ENCODE measurements around the gene CHCHD3.

Gene CHCHD3

GRCh38 chr7:132770055-132770454 lies 311.8 kb downstream of the CHCHD3 start:
- Histone ChIP-seq H3K9ac (ENCODE audit: low read length) (no peak overlapping the region), H2AFZ (ENCODE audit: low read depth, low read length) (no peak overlapping the region), H3K79me2 (ENCODE audit: low read length) (no peaks in the 10 kb centered on the region), H3K27me3 (ENCODE audit: low read depth, low read length) (peaks cover 3% of the 10 kb centered on the region; the same call in 1 of the 2 replicates), H3K27ac (ENCODE audit: low read length) (no peak overlapping the region), H3K36me3 (replicated peaks; ENCODE audit: low read depth, low read length) (no peaks in the 10 kb centered on the region), H4K20me1 (ENCODE audit: insufficient read depth, low read length) (no peaks in the 10 kb centered on the region), H3K4me3 (ENCODE audit: low read length) (no peak overlapping the region), H3K4me2 (ENCODE audit: low read length) (no peak overlapping the region), H3K9me3 (ENCODE audit: insufficient read depth, low read length) (no peaks in the 10 kb centered on the region), H3K4me1 (ENCODE audit: low read length) (no peaks in the 10 kb centered on the region)
- TF ChIP-seq CTCF (IDR thresholded peaks at IDR 0.05; ENCODE audit: low read depth, low read length): no peak

GRCh38 chr7:132769280-132769679 lies 312.6 kb downstream of the CHCHD3 start:
- Histone ChIP-seq H3K79me2 (ENCODE audit: low read length) (no peaks in the 10 kb centered on the region), H4K20me1 (ENCODE audit: insufficient read depth, low read length) (no peaks in the 10 kb centered on the region), H3K4me2 (ENCODE audit: low read length) (no peak overlapping the region), H3K27me3 (ENCODE audit: low read depth, low read length) (peaks cover 3% of the 10 kb centered on the region; the same call in 1 of the 2 replicates), H3K4me1 (ENCODE audit: low read length) (no peaks in the 10 kb centered on the region), H3K9ac (ENCODE audit: low read length) (no peak overlapping the region), H3K36me3 (replicated peaks; ENCODE audit: low read depth, low read length) (no peaks in the 10 kb centered on the region), H3K27ac (ENCODE audit: low read length) (no peak overlapping the region), H3K9me3 (ENCODE audit: insufficient read depth, low read length) (no peaks in the 10 kb centered on the region), H2AFZ (ENCODE audit: low read depth, low read length) (no peak overlapping the region), H3K4me3 (ENCODE audit: low read length) (no peak overlapping the region)
- TF ChIP-seq EZH2phosphoT487 (IDR thresholded peaks at IDR 0.05; ENCODE audit: low read depth) (no peak), CTCF (IDR thresholded peaks at IDR 0.05; ENCODE audit: low read depth, low read length) (no peak)

- H3K4me1 ChIP-seq (ENCODE audit: low read length): no peaks in the 10 kb centered on the region
- no peak overlapping the region for H3K4me3 ChIP-seq (ENCODE audit: low read length)
- H3K27me3 ChIP-seq (ENCODE audit: low read depth, low read length): peaks cover 3% of the 10 kb centered on the region; the same call in 1 of the 2 replicates
- H3K9me3 ChIP-seq (ENCODE audit: insufficient read depth, low read length): no peaks in the 10 kb centered on the region
- no peak for TF ChIP-seq EZH2phosphoT487 (IDR thresholded peaks at IDR 0.05; ENCODE audit: low read depth)
- TF ChIP-seq CTCF (IDR thresholded peaks at IDR 0.05; ENCODE audit: low read depth, low read length): no peak
- H3K27ac ChIP-seq (ENCODE audit: low read length): no peak overlapping the region
- no peaks in the 10 kb centered on the region for H4K20me1 ChIP-seq (ENCODE audit: insufficient read depth, low read length)
- no peaks in the 10 kb centered on the region for H3K36me3 ChIP-seq (replicated peaks; ENCODE audit: low read depth, low read length)
- H3K4me2 ChIP-seq (ENCODE audit: low read length): no peak overlapping the region
- no peaks in the 10 kb centered on the region for H3K79me2 ChIP-seq (ENCODE audit: low read length)
- no peak overlapping the region for H2AFZ ChIP-seq (ENCODE audit: low read depth, low read length)
- no peak overlapping the region for H3K9ac ChIP-seq (ENCODE audit: low read length)
These were observed 313.8 kb downstream of the CHCHD3 start for GRCh38 chr7:132768099-132768498.

GRCh38 chr7:132767378-132767777 lies 314.5 kb downstream of the CHCHD3 start:
- TF ChIP-seq CTCF (IDR thresholded peaks at IDR 0.05; ENCODE audit: low read depth, low read length): no peak
- H3K27me3 ChIP-seq (ENCODE audit: low read depth, low read length): peaks cover 3% of the 10 kb centered on the region; the same call in 1 of the 2 replicates
- H3K4me3 ChIP-seq (ENCODE audit: low read length): no peak overlapping the region
- H3K9ac ChIP-seq (ENCODE audit: low read length): no peak overlapping the region
- H3K4me1 ChIP-seq (ENCODE audit: low read length): no peaks in the 10 kb centered on the region
- no peak overlapping the region for H3K4me2 ChIP-seq (ENCODE audit: low read length)
- H3K79me2 ChIP-seq (ENCODE audit: low read length): no peaks in the 10 kb centered on the region
- no peaks in the 10 kb centered on the region for H4K20me1 ChIP-seq (ENCODE audit: insufficient read depth, low read length)
- H3K36me3 ChIP-seq (replicated peaks; ENCODE audit: low read depth, low read length): no peaks in the 10 kb centered on the region
- no peaks in the 10 kb centered on the region for H3K9me3 ChIP-seq (ENCODE audit: insufficient read depth, low read length)
- no peak overlapping the region for H2AFZ ChIP-seq (ENCODE audit: low read depth, low read length)
- no peak overlapping the region for H3K27ac ChIP-seq (ENCODE audit: low read length)
